Endometrial microvascular endothelial cells (primary cell): ENCODE data around the gene TNPO3. TPM values are rescaled to one million over a fixed set of nuclear protein-coding genes. Genes with fewer than 3 reads are reported as not detected.
"Not testable (repeated sequence)": the region's sequence is repeated elsewhere in the genome, so short reads cannot be mapped to it uniquely, and the experiment has no call there.

ENCODE experiments used
- in situ Hi-C: cut with HindIII; loops from 2 replicates; pipeline ENCODE4 v1.10.0; 2017; ENCODE audit warnings: low sequenced_read_pairs, low pct_unique_long_range_greater_than_20kb; ENCODE audit errors: inconsistent ontology term
- total RNA-seq: library from RNA; depleted of rRNA; stranded (reverse); fragments of >200 nt; gene quantifications from one replicate; pipeline ENCODE4 v1.2.3, GENCODE V29; 2015; ENCODE audit errors: inconsistent ontology term

The TNPO3 gene
- total RNA-seq, 1 donor from 2014 or later, result 77.7 TPM

GRCh38 chr7:129032017-129032416 lies 22.9 kb downstream of the TNPO3 start:
- in situ Hi-C loops, result no loop called here

GRCh38 chr7:129030440-129030839 lies 24.5 kb downstream of the TNPO3 start:
- in situ Hi-C loops, result no loop called here

- in situ Hi-C loops, result no loop called here
Measured at GRCh38 chr7:129024125-129024524, 30.8 kb downstream of the TNPO3 start.

GRCh38 chr7:129021656-129022055 lies 33.3 kb downstream of the TNPO3 start:
- in situ Hi-C loops, result no loop called here

GRCh38 chr7:129017933-129018538 lies 36.9 kb downstream of the TNPO3 start:
- in situ Hi-C loops, result no loop called here

- in situ Hi-C loops, result no loop called here
Measured at GRCh38 chr7:129017264-129017663, 37.6 kb downstream of the TNPO3 start.

- in situ Hi-C loops, result no loop called here
Measured at GRCh38 chr7:129014501-129015101, 40.3 kb downstream of the TNPO3 start.

GRCh38 chr7:129013048-129013724 lies 41.7 kb downstream of the TNPO3 start:
- in situ Hi-C loops, result no loop called here

GRCh38 chr7:129012641-129013040 lies 42.3 kb downstream of the TNPO3 start:
- in situ Hi-C loops, result no loop called here

- in situ Hi-C loops, result no loop called here
Measured at GRCh38 chr7:129010075-129010474, 44.8 kb downstream of the TNPO3 start.

- in situ Hi-C loops, result no loop called here
Measured at GRCh38 chr7:129009437-129009836, 45.5 kb downstream of the TNPO3 start.

GRCh38 chr7:129008645-129009414 lies 46.1 kb downstream of the TNPO3 start:
- in situ Hi-C loops, result no loop called here

- in situ Hi-C loops, result no loop called here
Measured at GRCh38 chr7:129007572-129007971, 47.3 kb downstream of the TNPO3 start.

- in situ Hi-C loops, result no loop called here
Measured at GRCh38 chr7:129006636-129007414, 48.1 kb downstream of the TNPO3 start.

GRCh38 chr7:129005186-129005585 lies 49.7 kb downstream of the TNPO3 start:
- in situ Hi-C loops, result no loop called here

GRCh38 chr7:128997181-128997580 lies 57.7 kb downstream of the TNPO3 start:
- in situ Hi-C loops, result no loop called here

- in situ Hi-C loops, result not testable (repeated sequence)
Measured at GRCh38 chr7:128994560-128994959, 60.4 kb downstream of the TNPO3 start.

GRCh38 chr7:128993419-128993818 lies 61.5 kb downstream of the TNPO3 start:
- in situ Hi-C loops, result no loop called here

GRCh38 chr7:128989961-128990360 lies 65.0 kb downstream of the TNPO3 start:
- in situ Hi-C loops, result no loop called here
